MV-4-11 (cell line): ENCODE data around the gene SSR4.
A peak's percentile ranks its signal among the peaks of the same experiment; 100 is the strongest.

Experiments used
- DNase-seq: peaks from one replicate; lab custom pipeline; 2025; lab: John Stamatoyannopoulos, UW

SSR4 gene

GRCh38 chrX:153781428-153782047, 12.9 kb upstream of the SSR4 start:
- no peak for DNase-seq

GRCh38 chrX:153782313-153782712, 12.2 kb upstream of the SSR4 start:
- DNase-seq, result no peak

- DNase-seq, result no peak
Measured at GRCh38 chrX:153782871-153783270, 11.6 kb upstream of the SSR4 start.

GRCh38 chrX:153783378-153784013, 11.0 kb upstream of the SSR4 start:
- no peak for DNase-seq

GRCh38 chrX:153784325-153784967, 10.0 kb upstream of the SSR4 start:
- no peak for DNase-seq

- DNase-seq, result no peak
Measured at GRCh38 chrX:153786669-153787068, 7.8 kb upstream of the SSR4 start.

- no peak for DNase-seq
Measured at GRCh38 chrX:153789654-153790053, 4.8 kb upstream of the SSR4 start.

GRCh38 chrX:153791104-153791852, 3.2 kb upstream of the SSR4 start:
- DNase-seq, result no peak

GRCh38 chrX:153792368-153792767, 2.1 kb upstream of the SSR4 start:
- DNase-seq, result no peak

GRCh38 chrX:153793291-153793690, 1.2 kb upstream of the SSR4 start:
- peak; percentile 38 for DNase-seq

GRCh38 chrX:153794897-153795816, 689 bp downstream of the SSR4 start:
- no peak for DNase-seq

- no peak for DNase-seq
Measured at GRCh38 chrX:153797415-153798015, 3.0 kb downstream of the SSR4 start.

- no peak for DNase-seq
Measured at GRCh38 chrX:153799326-153799725, 4.9 kb downstream of the SSR4 start.

- DNase-seq, result no peak
Measured at GRCh38 chrX:153800177-153800722, 5.8 kb downstream of the SSR4 start.

GRCh38 chrX:153800746-153801145, 6.3 kb downstream of the SSR4 start:
- no peak for DNase-seq

GRCh38 chrX:153801669-153802068, 7.2 kb downstream of the SSR4 start:
- DNase-seq, result no peak

- no peak for DNase-seq
Measured at GRCh38 chrX:153802513-153803045, 8.1 kb downstream of the SSR4 start.

- no peak for DNase-seq
Measured at GRCh38 chrX:153803211-153804099, 9.0 kb downstream of the SSR4 start.

GRCh38 chrX:153804100-153804595, 9.7 kb downstream of the SSR4 start:
- DNase-seq, result no peak
